ENCODE data around the gene DDX53.

DDX53 gene

DNA sequence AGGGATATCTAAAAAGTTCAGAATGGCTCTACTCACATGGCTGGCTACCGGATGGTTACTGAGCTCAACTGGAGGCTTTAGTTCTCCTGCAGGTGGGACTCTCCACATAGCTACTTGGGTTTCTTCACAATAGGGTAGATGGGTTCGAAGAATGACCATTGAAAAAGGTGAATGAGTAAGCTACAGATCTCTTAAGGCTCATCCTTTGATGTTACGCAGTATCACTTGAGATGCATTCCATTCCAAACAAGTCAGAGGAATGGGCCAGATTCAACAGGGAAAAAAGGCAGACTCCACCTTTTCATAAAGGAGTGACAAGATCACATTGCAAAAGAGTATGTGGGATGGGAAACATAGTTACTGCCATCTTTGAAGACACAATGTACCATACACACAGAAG is 52.6 kb downstream of the DDX53 start:
- no peak for DNase-seq

Data from central memory CD4-positive, alpha-beta T cell (primary cell).